PC-3 (cell line): ENCODE results near the gene SNAP23. TPM values are rescaled to one million over a fixed set of nuclear protein-coding genes. Genes with fewer than 3 reads are reported as not detected.

ENCODE experiments used
- ATAC-seq: fragments of 200-7000 bp; cut with Tn5 transposase; 2 replicates; pipeline ENCODE4 v1.9.1; 2020; ENCODE audit warnings: mild to moderate bottlenecking, moderate library complexity
- BruUV-seq: library from RNA; stranded (reverse); fragments of 400-500 nt; replicated peaks from 2 replicates; lab custom pipeline; 2021; lab: Mats Ljungman, UMichigan
- CTCF ChIA-PET: fragments of 300-600 bp; sonication (Branson Sonifier 250); formaldehyde crosslinking; loops from one replicate; lab custom pipeline; 2022; ENCODE audit warnings: antibody characterized with exemption; lab: Charles Lee
- POLR2A ChIA-PET: fragments of 300-600 bp; sonication (Branson Sonifier 250); formaldehyde crosslinking; loops from one replicate; lab custom pipeline; 2022; ENCODE audit warnings: antibody characterized with exemption; ENCODE audit not compliant: unreplicated experiment; lab: Charles Lee
- DNase-seq: peaks from one replicate; pipeline ENCODE4 v3.0.0-alpha.2; 2015
- H2AFZ ChIP-seq: fragments of 300-600 bp; sonication (generic); 2 replicates; pipeline ENCODE4 v1.6.0; 2016; ENCODE audit warnings: antibody characterized with exemption, low read length
- H3F3A ChIP-seq: fragments of 300-600 bp; sonication (generic); one replicate; pipeline ENCODE4 v1.6.0; 2017; ENCODE audit warnings: antibody characterized with exemption, low read length, control low read depth, mild to moderate bottlenecking; ENCODE audit not compliant: unreplicated experiment
- H3K27ac ChIP-seq: fragments of 300-600 bp; sonication (generic); 2 replicates; pipeline ENCODE4 v1.5.1; 2016; ENCODE audit warnings: mild to moderate bottlenecking, low read length
- H3K27me3 ChIP-seq: fragments of 300-600 bp; sonication (generic); 2 replicates; pipeline ENCODE4 v1.6.1; 2016; ENCODE audit warnings: low read length, mixed read lengths
- H3K36me3 ChIP-seq: fragments of 300-600 bp; sonication (generic); 2 replicates; pipeline ENCODE4 v1.6.1; 2016; ENCODE audit warnings: low read depth, mixed run types, low read length, mixed read lengths
- H3K4me1 ChIP-seq: fragments of 300-600 bp; sonication (generic); 2 replicates; pipeline ENCODE4 v1.5.1; 2016; ENCODE audit warnings: low read length; ENCODE audit not compliant: insufficient read depth
- H3K4me2 ChIP-seq: fragments of 300-600 bp; sonication (generic); 2 replicates; pipeline ENCODE4 v1.6.0; 2016; ENCODE audit warnings: low read length
- H3K4me3 ChIP-seq: fragments of 300-600 bp; sonication (generic); 2 replicates; pipeline ENCODE4 v1.5.1; 2016; ENCODE audit warnings: mild to moderate bottlenecking, low read length, mixed read lengths
- H3K79me2 ChIP-seq: fragments of 300-600 bp; sonication (generic); 2 replicates; pipeline ENCODE4 v1.6.1; 2017; ENCODE audit warnings: low read length, mixed read lengths
- H3K9ac ChIP-seq: fragments of 300-600 bp; sonication (generic); 2 replicates; pipeline ENCODE4 v1.6.0; 2016; ENCODE audit warnings: mild to moderate bottlenecking, low read length
- H3K9me2 ChIP-seq: fragments of 300-600 bp; sonication (generic); replicated peaks from 2 replicates; pipeline ENCODE4 v1.6.1; 2016; ENCODE audit warnings: mixed run types, low read length, mixed read lengths
- H3K9me3 ChIP-seq: fragments of 300-600 bp; sonication (generic); 2 replicates; pipeline ENCODE4 v1.6.1; 2016; ENCODE audit warnings: low read length, mixed read lengths
- H4K20me1 ChIP-seq: fragments of 300-600 bp; sonication (generic); 2 replicates; pipeline ENCODE4 v1.6.1; 2016; ENCODE audit warnings: low read length, mixed read lengths
- EZH2 ChIP-seq: fragments of 300-600 bp; sonication (generic); IDR thresholded peaks from one replicate; pipeline ENCODE4 v1.6.1; 2017; ENCODE audit warnings: antibody characterized with exemption, mild to moderate bottlenecking, low read length; ENCODE audit not compliant: unreplicated experiment
- EZH2phosphoT487 ChIP-seq: fragments of 300-600 bp; sonication (generic); IDR thresholded peaks from 2 replicates; pipeline ENCODE4 v1.6.1; 2018; ENCODE audit warnings: mild to moderate bottlenecking, antibody characterized with exemption, low read length, borderline replicate concordance
- intact Hi-C: fragments of 100-400 bp; cut with micrococcal nuclease; formaldehyde crosslinking; loops from 2 replicates; pipeline ENCODE4 v1.9.0; 2023
- total RNA-seq: library from RNA; depleted of rRNA; stranded (reverse); fragments of >200 nt; gene quantifications from 2 replicates; pipeline ENCODE4 v1.2.3, GENCODE V29; 2014
- TF ChIP-seq, protein P1 (sequence below): fragments of 300-600 bp; sonication (generic); conservative IDR thresholded peaks from 2 replicates; pipeline ENCODE4 v1.5.1; 2017; ENCODE audit warnings: antibody characterized with exemption, low read depth, mild to moderate bottlenecking, low read length

SNAP23 gene
- total RNA-seq, 1 experiment from 2014 or later = 40.2 TPM

DNA sequence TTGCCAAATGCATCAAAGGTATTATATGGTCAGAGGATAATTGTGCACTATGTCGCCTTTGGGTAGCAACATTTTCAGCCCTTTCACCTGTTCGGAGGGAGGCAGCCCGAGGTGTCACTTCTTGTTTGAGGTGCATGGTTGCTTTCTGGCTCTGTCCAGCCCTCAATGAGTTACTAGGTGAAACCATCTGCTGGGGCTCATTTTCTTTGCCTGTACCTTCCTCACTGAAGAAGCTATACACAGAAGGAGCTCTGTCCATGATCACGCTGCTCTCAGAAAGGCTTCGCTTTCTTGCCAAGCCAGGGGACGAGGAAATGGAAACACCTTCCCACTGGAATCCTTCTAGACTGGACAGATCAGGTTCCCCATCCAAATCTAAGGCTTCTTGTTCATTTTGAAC, 47.2 kb upstream of the SNAP23 start:
- Histone ChIP-seq H3F3A (no peaks in the 10 kb centered on the region), H4K20me1 (no peaks in the 10 kb centered on the region), H3K4me2 (no peak overlapping the region), H3K27me3 (no peaks in the 10 kb centered on the region), H3K27ac (no peak overlapping the region), H3K36me3 (peaks cover 25% of the 10 kb centered on the region), H3K9ac (no peak overlapping the region), H3K79me2 (no peaks in the 10 kb centered on the region), H3K9me2 (no peaks in the 10 kb centered on the region), H3K9me3 (no peaks in the 10 kb centered on the region), H3K4me1 (no peaks in the 10 kb centered on the region), H3K4me3 (no peak overlapping the region), H2AFZ (no peak overlapping the region)
- POLR2A ChIA-PET = no interaction called here
- BruUV-seq = no TSS peak
- DNase-seq = no peak
- intact Hi-C loops = no loop called here
- TF ChIP-seq EZH2phosphoT487 (no peak), EZH2 (no peak)
- TF ChIP-seq, protein P1, sequence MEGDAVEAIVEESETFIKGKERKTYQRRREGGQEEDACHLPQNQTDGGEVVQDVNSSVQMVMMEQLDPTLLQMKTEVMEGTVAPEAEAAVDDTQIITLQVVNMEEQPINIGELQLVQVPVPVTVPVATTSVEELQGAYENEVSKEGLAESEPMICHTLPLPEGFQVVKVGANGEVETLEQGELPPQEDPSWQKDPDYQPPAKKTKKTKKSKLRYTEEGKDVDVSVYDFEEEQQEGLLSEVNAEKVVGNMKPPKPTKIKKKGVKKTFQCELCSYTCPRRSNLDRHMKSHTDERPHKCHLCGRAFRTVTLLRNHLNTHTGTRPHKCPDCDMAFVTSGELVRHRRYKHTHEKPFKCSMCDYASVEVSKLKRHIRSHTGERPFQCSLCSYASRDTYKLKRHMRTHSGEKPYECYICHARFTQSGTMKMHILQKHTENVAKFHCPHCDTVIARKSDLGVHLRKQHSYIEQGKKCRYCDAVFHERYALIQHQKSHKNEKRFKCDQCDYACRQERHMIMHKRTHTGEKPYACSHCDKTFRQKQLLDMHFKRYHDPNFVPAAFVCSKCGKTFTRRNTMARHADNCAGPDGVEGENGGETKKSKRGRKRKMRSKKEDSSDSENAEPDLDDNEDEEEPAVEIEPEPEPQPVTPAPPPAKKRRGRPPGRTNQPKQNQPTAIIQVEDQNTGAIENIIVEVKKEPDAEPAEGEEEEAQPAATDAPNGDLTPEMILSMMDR = no peak
- ATAC-seq = no peak
- CTCF ChIA-PET = no interaction called here

DNA sequence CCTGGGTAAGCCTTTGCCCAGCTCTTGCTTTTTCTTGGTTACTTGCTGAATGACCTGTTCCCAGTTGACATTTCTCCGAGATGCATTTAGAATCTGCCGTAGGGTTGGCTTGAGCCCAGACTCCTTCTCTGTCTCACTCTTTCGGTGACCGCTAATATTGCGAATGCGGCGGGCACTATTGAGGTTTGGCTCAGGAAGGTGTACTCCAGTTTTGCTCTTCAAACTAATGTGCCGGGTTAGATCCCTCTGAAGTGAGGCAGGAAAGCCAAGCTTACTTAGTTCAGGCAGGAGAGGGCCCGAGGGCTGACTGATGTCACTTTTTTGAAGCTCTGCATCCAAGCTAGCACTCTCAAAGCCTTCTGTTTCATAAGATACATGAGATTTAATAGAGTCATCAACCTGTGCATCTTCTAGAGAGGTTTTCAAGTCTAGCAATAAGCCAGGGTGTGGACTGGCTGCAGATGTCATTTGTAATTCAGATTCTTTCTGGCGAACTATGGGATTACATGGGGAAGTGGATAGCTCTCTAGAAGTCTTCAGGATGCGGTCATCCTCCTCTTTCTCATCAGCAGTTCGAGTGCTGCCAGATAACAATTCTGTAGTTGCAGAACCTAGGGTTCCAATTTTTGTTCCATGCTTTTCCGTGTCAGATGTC, 45.5 kb upstream of the SNAP23 start:
- Histone ChIP-seq H3K4me3 (no peak overlapping the region), H3K4me1 (no peaks in the 10 kb centered on the region), H3K27me3 (no peaks in the 10 kb centered on the region), H3K36me3 (peaks cover 16% of the 10 kb centered on the region), H4K20me1 (no peaks in the 10 kb centered on the region), H3K27ac (no peak overlapping the region), H3K9me3 (no peaks in the 10 kb centered on the region), H2AFZ (no peak overlapping the region), H3K9me2 (no peaks in the 10 kb centered on the region), H3F3A (no peaks in the 10 kb centered on the region), H3K9ac (no peak overlapping the region), H3K4me2 (no peak overlapping the region), H3K79me2 (no peaks in the 10 kb centered on the region)
- TF ChIP-seq EZH2phosphoT487 (no peak), EZH2 (no peak)
- TF ChIP-seq, protein P1 = no peak
- CTCF ChIA-PET = no interaction called here
- no TSS peak for BruUV-seq
- ATAC-seq (no peak), DNase-seq (no peak)
- intact Hi-C loops = no loop called here
- POLR2A ChIA-PET = no interaction called here

GRCh38 chr15:42450425-42450790, 45.0 kb upstream of the SNAP23 start:
- Histone ChIP-seq H3K9ac (no peak overlapping the region), H3K4me3 (no peak overlapping the region), H3K4me1 (no peaks in the 10 kb centered on the region), H3K9me2 (no peaks in the 10 kb centered on the region), H3K9me3 (no peaks in the 10 kb centered on the region), H3K79me2 (no peaks in the 10 kb centered on the region), H3K4me2 (no peak overlapping the region), H2AFZ (no peak overlapping the region), H3K27me3 (no peaks in the 10 kb centered on the region), H3K27ac (no peak overlapping the region), H3F3A (no peaks in the 10 kb centered on the region), H4K20me1 (no peaks in the 10 kb centered on the region), H3K36me3 (peaks cover 14% of the 10 kb centered on the region)
- ChIA-PET POLR2A (no interaction called here), CTCF (no interaction called here)
- TF ChIP-seq EZH2 (no peak), EZH2phosphoT487 (no peak)
- TF ChIP-seq, protein P1 = no peak
- intact Hi-C loops = no loop called here
- DNase-seq (no peak), ATAC-seq (no peak)
- TSS peak; percentile 45 for BruUV-seq
